ENCODE data around the gene PAM. TPM values are rescaled to one million over a fixed set of nuclear protein-coding genes. Genes with fewer than 3 reads are reported as not detected.

PAM gene
- total and polyA plus RNA-seq, 2 of the 13 experiments (the other 11 are each of a cell fraction or from before 2014, with no cell fraction given), result 20.2 to 79.1 TPM

GRCh38 chr5:102893942-102894341, 138.8 kb downstream of the PAM start:
- DNase-seq (ENCODE audit: low spot score) (no peak), ATAC-seq (no peak), FAIRE-seq (no peak)
- WGBS (ENCODE audit: low lambda C conversion rate), result 75% methylated on average over 3 of the region's 3 CpGs
- TF ChIP-seq, protein P1, sequence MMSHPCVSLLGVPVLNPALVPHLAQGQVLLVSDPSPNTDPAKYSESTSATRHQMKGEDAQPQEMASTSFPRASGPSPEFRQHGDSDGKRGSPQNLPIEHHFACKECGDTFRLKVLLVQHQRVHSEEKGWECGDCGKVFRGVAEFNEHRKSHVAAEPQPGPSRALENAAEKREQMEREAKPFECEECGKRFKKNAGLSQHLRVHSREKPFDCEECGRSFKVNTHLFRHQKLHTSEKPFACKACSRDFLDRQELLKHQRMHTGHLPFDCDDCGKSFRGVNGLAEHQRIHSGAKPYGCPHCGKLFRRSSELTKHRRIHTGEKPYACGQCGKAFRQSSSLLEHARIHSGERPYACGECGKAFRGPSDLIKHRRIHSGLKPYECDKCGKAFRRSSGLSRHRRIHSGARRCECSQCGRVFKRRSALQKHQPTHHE (CRISPR knock-in tag; IDR thresholded peaks at IDR 0.05; ENCODE audit: borderline replicate concordance), result no peak
- no peak for TF ChIP-seq SIN3A (IDR thresholded peaks at IDR 0.05; ENCODE audit: borderline replicate concordance, low read depth, low read length)
- no peak for TF ChIP-seq FOXA1 (IDR thresholded peaks at IDR 0.05)
- TF ChIP-seq FOXA1 (CRISPR knock-in tag; IDR thresholded peaks at IDR 0.05), result no peak
- no peak for TF ChIP-seq ZNF572 (CRISPR knock-in tag; IDR thresholded peaks at IDR 0.05)
- TF ChIP-seq MIER2 (CRISPR knock-in tag; IDR thresholded peaks at IDR 0.05), result 0 out of 2 replicates have a peak, but pooled peaks have one; percentile 60
- TF ChIP-seq ZNF709 (CRISPR knock-in tag; IDR thresholded peaks at IDR 0.05), result no peak
- TF ChIP-seq EHMT2 (IDR thresholded peaks at IDR 0.05; ENCODE audit: borderline replicate concordance, low read depth, low read length), result no peak
- no peak for TF ChIP-seq ZKSCAN1 (IDR thresholded peaks at IDR 0.05; ENCODE audit: low read length)
- no peak for TF ChIP-seq ZNF746 (CRISPR knock-in tag; IDR thresholded peaks at IDR 0.05)
- TF ChIP-seq RBFOX2 (IDR thresholded peaks at IDR 0.05; ENCODE audit: low read depth, low read length), result no peak
- TF ChIP-seq MIER3 (CRISPR knock-in tag; IDR thresholded peaks at IDR 0.05; ENCODE audit: borderline replicate concordance), result no peak
- TF ChIP-seq ZNF143 (CRISPR knock-in tag; IDR thresholded peaks at IDR 0.05), result no peak
- TF ChIP-seq REST (IDR thresholded peaks at IDR 0.05; ENCODE audit: borderline replicate concordance in 1 of 2, low read depth in 1 of 2, low read length in 2 of 2), result peak; percentile 4 to 85; a peak in 3 of 4 replicates
- no peak for TF ChIP-seq XRCC5 (optimal IDR thresholded peaks at IDR 0.05; ENCODE audit: low read length)
- no peak for TF ChIP-seq SOX13 (IDR thresholded peaks at IDR 0.05)
- no peak for TF ChIP-seq SOX13 (CRISPR knock-in tag; conservative IDR thresholded peaks at IDR 0.05 in 1 of 2, IDR thresholded peaks at IDR 0.05 in 1 of 2)
- H3K27ac ChIP-seq (ENCODE audit: extremely low read length, insufficient read depth, low read length), result no peak overlapping the region
- no peaks in the 10 kb centered on the region for H3K27me3 ChIP-seq (ENCODE audit: control insufficient read depth in 1 of 2, insufficient read depth in 2 of 2, low read length in 2 of 2)
- no peaks in the 10 kb centered on the region for H3K9me3 ChIP-seq (ENCODE audit: low read length)
- H4K20me1 ChIP-seq (ENCODE audit: insufficient read depth, low read length), result no peaks in the 10 kb centered on the region
- H3K79me2 ChIP-seq (ENCODE audit: insufficient read depth, low read length), result no peaks in the 10 kb centered on the region
- H3K36me3 ChIP-seq (replicated peaks in 1 of 2; ENCODE audit: control insufficient read depth in 1 of 2, insufficient read depth in 2 of 2, low read length in 2 of 2), result no peaks in the 10 kb centered on the region
- intact Hi-C loops (cut with micrococcal nuclease; ENCODE audit: unreplicated experiment), result no loop called here
- H3K4me1 ChIP-seq (ENCODE audit: insufficient read depth, low read length), result no peaks in the 10 kb centered on the region
- H2AFZ ChIP-seq (ENCODE audit: low read length), result no peak overlapping the region
- no peak overlapping the region for H3K4me2 ChIP-seq (ENCODE audit: low read depth, low read length)
- H3K9ac ChIP-seq (ENCODE audit: insufficient read depth, low read depth, low read length), result no peak overlapping the region
- no TSS peak for BruUV-seq (replicated peaks)
- ChIA-PET POLR2A (no interaction called here), CTCF (ENCODE audit: low intra/inter-chr PET ratio, low total read pairs) (no interaction called here)
- H3K4me3 ChIP-seq (replicated peaks in 1 of 3; ENCODE audit: insufficient read depth in 1 of 3, low read depth in 2 of 3, low read length in 3 of 3), result no peak overlapping the region
- in situ Hi-C loops (cut with HindIII; ENCODE audit: extremely low pct_ligation_motif_present, low pct_unique_long_range_greater_than_20kb), result no loop called here
